HG03135 (cell line): ENCODE results near the gene MEGF11.

Source experiments
- ATAC-seq: cut with Tn5 transposase; IDR thresholded peaks from one replicate; pipeline ENCODE4 v1.9.1; 2021; ENCODE audit warnings: mild to moderate bottlenecking, moderate library complexity; ENCODE audit not compliant: unreplicated experiment

Gene MEGF11

GRCh38 chr15:66253418-66254088 lies at the start of gene MEGF11:
Gene MEGF11 (minus strand): TSS chr15:66253750. CDS start chr15:66128403, 125,347 bp downstream.
- ATAC-seq: no peak

DNA sequence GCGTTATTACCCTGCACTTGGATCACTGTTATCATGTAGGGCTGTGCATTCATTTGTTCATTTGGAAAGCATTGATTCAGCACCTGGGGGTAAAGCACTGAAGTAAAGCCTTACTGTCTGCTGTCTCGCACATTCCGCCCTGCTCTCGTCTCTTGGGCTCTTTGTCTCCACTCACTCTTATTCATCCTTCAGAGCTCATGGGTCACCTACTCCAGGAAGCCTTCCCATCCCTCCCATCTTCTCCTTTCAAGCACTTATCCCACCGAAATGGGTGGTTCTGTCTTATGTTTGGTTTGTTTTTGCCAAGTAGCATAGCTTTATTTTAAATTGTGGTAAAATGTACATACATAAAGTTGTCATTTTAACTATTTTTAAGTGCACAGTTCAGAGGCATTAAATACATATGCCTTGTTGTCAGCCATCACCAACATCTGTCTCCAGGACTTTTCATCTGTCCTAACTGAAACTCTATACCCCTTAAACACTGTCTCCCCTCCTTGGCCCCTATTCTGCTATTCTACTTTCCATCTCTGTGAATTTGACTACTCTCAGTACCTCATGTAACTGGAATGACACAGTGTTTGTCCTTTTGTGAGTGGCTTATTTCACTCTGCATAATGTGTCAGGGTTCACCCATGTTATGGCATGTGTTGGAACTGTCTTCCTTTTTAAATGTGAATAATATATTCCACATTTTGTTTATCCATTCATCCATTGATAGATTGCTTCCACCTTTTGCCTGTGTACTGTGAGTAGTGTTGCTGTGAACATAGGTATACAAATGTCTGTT lies 49.1 kb upstream of the MEGF11 start:
- no peak for ATAC-seq

DNA sequence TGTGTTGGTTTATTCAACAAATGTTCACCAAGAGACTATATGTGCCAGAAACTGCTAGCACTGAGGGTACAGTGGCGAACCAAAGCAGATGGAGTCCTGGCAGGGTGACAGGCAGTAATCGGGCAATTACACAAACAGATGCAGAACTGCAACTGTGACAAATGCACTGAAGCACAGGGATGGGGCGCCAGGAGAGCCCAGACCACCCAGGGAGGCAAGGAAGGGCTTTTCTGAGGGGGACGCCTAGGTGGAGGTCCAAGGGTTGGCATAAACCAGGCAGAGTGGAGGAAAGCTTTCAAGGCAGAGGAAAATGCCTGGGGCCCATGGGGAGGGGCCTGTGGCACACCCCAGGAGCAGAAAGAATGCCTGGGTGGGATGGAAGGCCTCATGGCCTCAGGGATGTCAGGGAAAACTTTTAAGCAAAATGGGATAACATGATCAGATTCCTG lies 45.3 kb upstream of the MEGF11 start:
- ATAC-seq: no peak

DNA sequence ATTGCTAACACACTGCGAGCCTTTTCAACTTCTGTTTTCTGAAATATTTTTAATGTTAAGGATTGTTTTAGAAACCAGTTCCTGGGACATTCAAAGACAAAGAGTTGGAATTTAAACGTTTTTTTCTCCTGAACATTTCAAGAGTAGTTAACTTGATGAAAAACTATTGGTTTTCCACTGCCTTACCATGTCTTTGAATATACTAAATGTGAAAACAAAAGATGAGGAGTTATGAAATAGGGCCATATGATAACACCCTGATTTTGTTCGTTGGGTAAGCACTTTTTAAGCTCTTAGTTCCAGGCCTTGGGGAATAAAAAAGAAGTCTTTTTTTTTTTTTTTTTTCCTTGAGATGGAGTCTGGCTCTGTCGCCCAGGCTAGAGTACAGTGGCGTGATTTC lies 42.6 kb upstream of the MEGF11 start:
- no peak for ATAC-seq

GRCh38 chr15:66294932-66295235 lies 41.3 kb upstream of the MEGF11 start:
- ATAC-seq: no peak

- ATAC-seq: peak; percentile 33
These were observed 40.8 kb upstream of the MEGF11 start for GRCh38 chr15:66294157-66294931.

DNA sequence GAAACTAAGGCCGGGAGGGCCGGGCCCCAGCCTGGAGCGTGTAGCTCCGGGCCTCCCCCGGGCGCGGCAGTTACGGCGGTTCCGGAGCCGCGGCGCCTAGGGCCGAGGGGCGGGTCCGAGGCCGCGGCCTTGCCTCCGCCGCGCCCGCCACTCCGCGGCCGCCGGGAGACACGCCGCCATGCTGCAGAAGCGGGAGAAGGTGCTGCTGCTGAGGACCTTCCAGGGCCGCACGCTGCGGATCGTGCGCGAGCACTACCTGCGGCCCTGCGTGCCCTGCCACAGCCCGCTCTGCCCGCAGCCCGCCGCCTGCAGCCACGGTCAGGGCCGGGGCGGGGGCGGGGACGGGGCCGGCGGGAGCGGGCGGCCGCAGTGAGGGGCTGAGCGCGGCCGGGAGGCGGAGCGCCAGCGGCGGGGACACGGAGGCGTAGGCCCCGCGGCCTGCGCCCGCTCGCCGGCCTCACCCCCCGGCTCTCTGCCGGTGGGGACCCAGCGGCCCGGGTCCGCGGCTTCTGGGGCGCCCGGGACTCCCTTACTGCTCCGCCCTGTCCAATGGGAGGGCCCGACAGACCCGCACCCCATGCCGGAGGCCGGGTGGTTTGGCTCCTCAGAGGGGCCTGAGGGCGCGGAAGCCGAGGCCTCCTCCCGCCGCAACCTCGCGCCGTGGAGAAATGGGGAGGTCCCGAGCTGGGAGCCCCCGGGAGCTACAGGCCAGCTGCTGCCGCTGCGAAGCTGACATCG lies 40.0 kb upstream of the MEGF11 start, which contains the start of gene DIS3L:
DIS3L (plus strand) TSS at position 150 of the 738 bp plus-strand sequence; CDS start at position 179, 29 bp downstream.
- peak; percentile 56 for ATAC-seq

DNA sequence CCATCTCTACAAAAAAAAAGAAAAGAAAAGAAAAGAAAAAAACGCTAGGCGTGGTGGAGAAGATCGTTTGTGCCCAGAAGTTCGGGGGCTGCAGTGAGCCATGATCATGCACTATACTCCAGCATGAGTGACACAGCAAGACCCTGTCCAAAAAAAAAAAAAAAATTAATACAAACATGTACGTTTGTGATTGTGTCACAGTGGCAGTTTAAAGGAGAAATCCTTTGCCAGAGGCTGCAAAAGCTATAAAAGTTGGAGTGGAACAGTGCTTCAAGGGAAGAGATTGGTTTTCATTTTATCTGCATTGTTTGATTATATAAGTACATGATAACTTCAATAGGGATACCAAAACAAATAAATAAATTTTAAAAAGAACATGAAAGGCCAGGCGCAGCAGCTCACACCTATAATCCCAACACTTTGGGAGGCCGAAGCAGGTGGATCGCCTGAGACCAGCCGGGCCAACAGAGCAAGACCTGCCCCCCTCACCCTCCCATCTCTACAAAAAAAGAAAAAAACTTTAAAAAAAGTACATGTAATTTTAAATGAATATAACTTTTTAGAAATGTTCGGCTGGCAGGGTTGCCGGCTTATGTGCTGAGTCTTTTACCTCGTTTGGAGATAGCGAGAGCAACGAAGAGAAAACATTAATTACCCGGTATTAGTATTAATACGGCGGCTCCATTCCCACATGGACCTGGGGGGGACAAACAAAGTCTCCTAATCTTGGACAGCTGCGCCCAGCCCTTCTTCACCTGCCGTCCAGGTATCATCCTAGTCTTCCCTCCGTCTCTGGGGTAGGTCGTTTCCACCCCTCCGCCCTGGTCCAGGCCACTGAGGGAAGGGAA lies 39.2 kb upstream of the MEGF11 start:
- no peak for ATAC-seq

GRCh38 chr15:66291816-66292570 lies 38.4 kb upstream of the MEGF11 start:
- ATAC-seq: no peak

DNA sequence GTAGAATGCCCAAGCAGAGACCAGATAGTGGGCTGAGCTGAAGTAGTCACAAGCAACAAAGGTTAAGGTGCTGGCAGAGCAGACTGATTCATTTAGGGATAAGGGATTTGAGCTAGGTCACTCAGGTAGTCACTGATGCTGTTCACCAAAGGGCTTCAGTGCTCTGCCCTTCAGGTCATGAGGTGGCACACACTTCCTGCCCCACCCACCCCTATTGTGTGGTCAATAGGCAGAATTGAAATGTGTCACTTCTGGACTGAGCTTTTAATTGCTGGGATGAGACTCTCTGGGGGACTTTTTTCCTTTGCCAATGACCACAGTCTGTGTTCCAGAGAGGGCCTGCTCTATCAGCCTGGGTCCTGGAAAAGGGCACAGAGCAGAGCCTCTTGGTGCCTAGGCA lies 37.0 kb upstream of the MEGF11 start:
- no peak for ATAC-seq

DNA sequence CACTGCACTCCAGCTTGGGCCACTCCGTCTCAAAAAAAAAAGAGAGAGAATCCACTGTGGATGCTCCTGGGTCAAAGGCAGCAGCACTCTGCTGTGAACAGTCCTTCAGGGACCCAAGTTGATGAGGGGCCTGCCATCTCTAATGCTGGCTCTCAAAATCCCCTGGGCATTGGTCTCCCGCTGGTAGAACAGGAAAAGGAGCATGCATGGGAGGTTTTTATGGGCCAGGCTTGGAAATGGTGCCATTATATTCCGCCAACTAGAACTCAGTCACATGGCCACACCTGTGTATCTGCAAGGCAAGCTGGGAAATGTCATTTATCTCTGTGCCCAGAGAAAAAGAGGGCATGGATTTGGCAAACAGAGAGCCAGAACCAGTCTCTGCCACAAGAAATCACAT lies 36.5 kb upstream of the MEGF11 start:
- no peak for ATAC-seq

DNA sequence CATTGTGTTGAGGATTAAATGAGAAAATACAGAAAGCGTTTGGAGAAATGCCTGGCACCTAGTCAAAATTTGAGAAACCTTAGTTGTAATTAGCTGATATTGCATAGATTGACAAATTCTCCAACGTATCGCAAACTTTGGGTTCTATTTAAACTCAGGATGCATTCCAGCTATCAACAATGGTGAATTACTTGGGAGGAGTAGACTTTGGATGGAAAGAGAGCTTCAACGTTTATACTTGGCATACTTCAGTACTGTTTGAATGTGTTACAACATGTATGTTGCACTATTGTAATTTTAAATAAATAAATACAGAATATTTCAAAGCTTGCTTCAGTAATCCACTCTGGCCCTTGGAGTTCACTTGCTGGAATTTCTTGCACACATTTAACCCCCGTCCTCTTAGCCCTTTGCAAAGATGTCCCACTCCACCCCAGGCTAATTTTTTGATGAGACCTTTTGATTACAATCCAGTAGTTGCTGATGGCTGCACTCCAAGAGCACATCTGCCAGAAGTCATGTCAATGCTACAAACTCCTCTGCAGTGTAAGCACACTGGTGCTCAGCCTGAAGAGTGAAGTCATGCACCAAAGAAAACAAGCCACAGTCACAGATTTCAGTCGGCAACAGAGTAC lies 35.1 kb upstream of the MEGF11 start:
- no peak for ATAC-seq

GRCh38 chr15:66288093-66288492 lies 34.5 kb upstream of the MEGF11 start:
- ATAC-seq: no peak

DNA sequence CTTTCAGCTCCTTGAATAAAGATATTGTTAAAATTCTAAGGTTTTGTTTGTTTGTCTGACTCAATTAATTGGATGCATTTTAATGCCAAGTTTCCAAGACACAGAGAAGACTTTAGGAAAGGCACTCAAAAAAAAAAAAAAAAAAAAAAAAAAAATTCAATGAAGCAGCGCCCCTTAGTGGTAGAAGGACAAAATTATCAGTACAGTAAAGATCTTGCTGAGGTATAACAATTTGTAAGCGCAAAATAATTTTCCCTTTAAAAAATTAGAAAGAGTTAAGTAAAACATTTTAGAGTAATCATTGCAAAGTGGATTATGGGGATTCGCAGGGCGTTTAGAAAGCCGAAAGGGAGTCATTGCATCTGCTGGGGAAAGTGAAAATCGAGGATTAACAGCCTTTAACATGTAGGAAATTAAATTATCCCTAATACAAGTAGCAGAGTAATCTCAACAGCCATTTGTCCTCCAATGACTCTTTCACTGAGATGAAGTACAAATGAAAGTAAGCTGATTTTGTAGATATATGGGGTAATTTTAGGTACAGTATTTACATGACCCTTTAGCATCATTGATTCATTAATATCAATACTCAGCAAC lies 34.0 kb upstream of the MEGF11 start:
- ATAC-seq: no peak

DNA sequence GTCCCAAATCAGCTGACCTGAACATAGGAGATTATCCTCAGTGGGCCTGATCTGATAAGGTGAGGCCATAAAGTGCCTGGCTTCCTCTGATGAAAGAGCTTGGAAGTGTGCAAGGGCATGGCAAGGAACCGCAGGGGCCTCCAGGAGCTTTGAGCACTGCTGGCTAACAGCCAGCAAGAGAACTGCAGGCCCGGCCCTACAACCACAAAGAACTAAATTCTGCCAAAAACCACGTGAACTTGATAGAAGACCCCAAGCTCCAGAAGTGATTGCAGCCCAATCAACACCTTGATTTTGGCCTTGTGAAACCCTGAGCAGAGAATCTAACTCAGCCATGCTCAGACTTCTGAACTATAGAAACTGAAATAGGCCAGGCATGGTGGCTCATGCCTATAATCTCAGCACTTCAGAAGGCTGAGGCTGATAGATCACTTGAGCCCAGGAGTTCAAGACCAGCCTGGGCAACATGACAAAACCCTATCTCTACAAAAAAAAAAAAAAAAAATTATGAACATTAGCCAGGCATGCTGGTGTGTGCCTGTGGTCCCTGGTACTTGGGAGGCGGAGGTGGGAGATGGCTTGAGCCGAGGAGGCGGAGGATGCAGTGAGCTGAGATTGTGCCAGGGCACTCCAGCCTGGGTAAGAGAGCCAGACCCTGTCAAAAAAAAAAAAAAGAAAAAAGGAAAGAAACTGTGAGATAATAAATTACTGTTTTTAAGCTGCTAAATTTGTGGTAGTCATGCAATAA lies 32.2 kb upstream of the MEGF11 start:
- no peak for ATAC-seq

GRCh38 chr15:66284271-66284670 lies 30.7 kb upstream of the MEGF11 start:
- ATAC-seq: no peak

DNA sequence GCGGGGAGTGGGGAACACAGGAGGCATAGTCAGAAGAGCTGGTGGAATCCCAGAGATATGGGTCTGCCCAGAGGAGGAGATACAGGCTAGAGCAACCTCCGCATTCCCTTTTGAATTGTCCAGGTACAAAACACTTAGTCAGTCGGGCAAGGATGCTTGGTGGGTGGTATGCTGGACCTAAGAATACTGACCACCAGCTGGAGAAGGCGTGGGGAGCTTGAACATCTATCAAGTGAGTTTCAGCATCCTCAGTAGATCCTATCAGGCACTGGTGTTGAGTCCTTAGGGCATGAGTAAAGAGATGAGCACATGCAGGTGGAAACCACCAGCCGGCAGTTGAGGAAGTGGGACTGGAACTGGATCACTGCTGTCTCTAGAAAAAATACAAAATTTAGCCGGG lies 25.1 kb upstream of the MEGF11 start:
- no peak for ATAC-seq

- no peak for ATAC-seq
These were observed 24.5 kb upstream of the MEGF11 start for GRCh38 chr15:66278056-66278455.
